Gastroesophageal sphincter (tissue), 4 donors: ENCODE measurements around the gene DTX1. TPM values are rescaled to one million over a fixed set of nuclear protein-coding genes. Genes with fewer than 3 reads are reported as not detected.

Experiments
- ATAC-seq: fragments of 150-250 bp; one replicate; pipeline ENCODE4 v1.9.1; 2016; ENCODE audit warnings: mild to moderate bottlenecking, moderate library complexity
- H3K27ac ChIP-seq, 4 donors: fragments of 200-600 bp; sonication (generic) in 3 of 4; 1 replicate in 3 of 4; 2 replicates in 1 of 4; pipeline ENCODE4 v1.5.1; 2016 to 2019
- H3K27me3 ChIP-seq: fragments of 200-600 bp; sonication (generic); one replicate; pipeline ENCODE4 v1.5.1; 2019
- H3K36me3 ChIP-seq, 2 donors: fragments of 200-600 bp; sonication (generic); one replicate each; pipeline ENCODE4 v1.5.1; 2019; ENCODE audit warnings: control low read depth in 1 of 2
- H3K4me1 ChIP-seq, 3 donors: fragments of 200-600 bp; sonication (generic); 1 replicate in 2 of 3; 2 replicates in 1 of 3; pipeline ENCODE4 v1.5.1; 2016 to 2019; ENCODE audit warnings: control low read depth in 2 of 3
- H3K4me3 ChIP-seq, 2 donors: fragments of 200-600 bp; sonication (generic); one replicate each; pipeline ENCODE4 v1.5.1; 2019; ENCODE audit warnings: mild to moderate bottlenecking in 1 of 2, moderate library complexity in 1 of 2
- H3K9me3 ChIP-seq, 3 donors: fragments of 200-600 bp; sonication (generic); one replicate each; pipeline ENCODE4 v1.5.1; 2017 to 2019; ENCODE audit warnings: control low read depth in 2 of 3
- EP300 ChIP-seq: sonication (generic); formaldehyde crosslinking; IDR thresholded peaks from one replicate; pipeline ENCODE4 v1.6.1; 2017; ENCODE audit warnings: antibody characterized with exemption, mild to moderate bottlenecking
- POLR2A ChIP-seq, 2 donors: fragments of 450-650 bp; IDR thresholded peaks; one replicate each; pipeline ENCODE4 v1.6.1; 2017; ENCODE audit warnings: antibody characterized with exemption in 2 of 2, mild to moderate bottlenecking in 2 of 2, moderate library complexity in 1 of 2
- POLR2AphosphoS5 ChIP-seq: sonication (generic); formaldehyde crosslinking; IDR thresholded peaks from one replicate; pipeline ENCODE4 v1.6.1; 2017; ENCODE audit warnings: antibody characterized with exemption
- WGBS, 2 donors: methylation state at CpG; one replicate each; pipeline ENCODE4 v1.1.5; 2018; ENCODE audit warnings: low coverage in 1 of 2; 5-methylcytosine and 5-hydroxymethylcytosine counted together
- total RNA-seq, 4 donors: library from RNA; depleted of rRNA; stranded (reverse); fragments of >200 nt; gene quantifications; one replicate each; pipeline ENCODE4 v1.1.0, GENCODE V29; 2016
- TF ChIP-seq, protein P1 (sequence below), 4 experiments: fragments of 200-600 bp in 2 of 4; fragments of 450-650 bp in 2 of 4; sonication (generic) in 1 of 4; IDR thresholded peaks; one replicate each; pipeline ENCODE4 v1.5.1; 2017 to 2019; ENCODE audit warnings: antibody characterized with exemption in 4 of 4, mild to moderate bottlenecking in 2 of 4, moderate library complexity in 2 of 4

Gene DTX1
- total RNA-seq, 4 donors from 2014 or later: 2.3 to 9.5 (median 5.3) TPM

DNA sequence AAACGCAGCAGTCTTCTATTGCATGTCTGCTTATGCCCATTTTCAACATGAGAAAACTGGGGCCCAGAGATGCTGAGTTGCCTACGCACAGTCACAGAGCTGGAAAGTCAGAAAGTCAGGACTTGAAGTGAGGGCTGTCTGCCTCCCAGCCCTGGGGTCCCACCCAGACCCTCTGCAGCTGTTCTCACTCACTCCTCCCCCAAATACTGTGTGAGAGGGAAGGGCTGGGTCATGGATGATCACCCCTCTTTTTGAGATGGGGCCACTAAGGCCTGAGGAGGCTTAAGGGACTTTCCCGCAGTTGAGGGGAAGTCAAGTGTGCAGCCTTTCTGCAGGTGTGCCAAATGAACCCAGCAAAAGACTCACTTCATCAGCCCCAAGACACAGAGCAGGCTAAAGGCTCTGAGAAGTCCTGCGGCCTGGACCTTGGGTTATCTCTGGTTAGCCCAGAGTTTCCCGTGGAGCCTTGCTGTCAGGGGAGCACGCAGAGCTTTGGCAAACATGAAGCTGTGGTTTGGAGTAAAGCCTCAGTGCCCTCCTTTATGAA lies 18.7 kb downstream of the DTX1 start:
- no peaks in the 10 kb centered on the region for H3K36me3 ChIP-seq
- H3K9me3 ChIP-seq: no peaks in the 10 kb centered on the region
- H3K27me3 ChIP-seq: peaks cover 50% of the 10 kb centered on the region
- ATAC-seq: no peak
- no peak overlapping the region for H3K4me3 ChIP-seq
- WGBS, 2 donors: 20 to 76% methylated on average over 1 to 3 of the region's 6 CpGs
- peaks cover 0 to 7% (median 0%) of the 10 kb centered on the region in 3 donors for H3K4me1 ChIP-seq
- H3K27ac ChIP-seq: no peak overlapping the region
- TF ChIP-seq POLR2AphosphoS5 (no peak), EP300 (no peak), POLR2A (IDR thresholded peaks at IDR 0.05) (no peak)
- TF ChIP-seq, protein P1, sequence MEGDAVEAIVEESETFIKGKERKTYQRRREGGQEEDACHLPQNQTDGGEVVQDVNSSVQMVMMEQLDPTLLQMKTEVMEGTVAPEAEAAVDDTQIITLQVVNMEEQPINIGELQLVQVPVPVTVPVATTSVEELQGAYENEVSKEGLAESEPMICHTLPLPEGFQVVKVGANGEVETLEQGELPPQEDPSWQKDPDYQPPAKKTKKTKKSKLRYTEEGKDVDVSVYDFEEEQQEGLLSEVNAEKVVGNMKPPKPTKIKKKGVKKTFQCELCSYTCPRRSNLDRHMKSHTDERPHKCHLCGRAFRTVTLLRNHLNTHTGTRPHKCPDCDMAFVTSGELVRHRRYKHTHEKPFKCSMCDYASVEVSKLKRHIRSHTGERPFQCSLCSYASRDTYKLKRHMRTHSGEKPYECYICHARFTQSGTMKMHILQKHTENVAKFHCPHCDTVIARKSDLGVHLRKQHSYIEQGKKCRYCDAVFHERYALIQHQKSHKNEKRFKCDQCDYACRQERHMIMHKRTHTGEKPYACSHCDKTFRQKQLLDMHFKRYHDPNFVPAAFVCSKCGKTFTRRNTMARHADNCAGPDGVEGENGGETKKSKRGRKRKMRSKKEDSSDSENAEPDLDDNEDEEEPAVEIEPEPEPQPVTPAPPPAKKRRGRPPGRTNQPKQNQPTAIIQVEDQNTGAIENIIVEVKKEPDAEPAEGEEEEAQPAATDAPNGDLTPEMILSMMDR (IDR thresholded peaks at IDR 0.05): no peak

DNA sequence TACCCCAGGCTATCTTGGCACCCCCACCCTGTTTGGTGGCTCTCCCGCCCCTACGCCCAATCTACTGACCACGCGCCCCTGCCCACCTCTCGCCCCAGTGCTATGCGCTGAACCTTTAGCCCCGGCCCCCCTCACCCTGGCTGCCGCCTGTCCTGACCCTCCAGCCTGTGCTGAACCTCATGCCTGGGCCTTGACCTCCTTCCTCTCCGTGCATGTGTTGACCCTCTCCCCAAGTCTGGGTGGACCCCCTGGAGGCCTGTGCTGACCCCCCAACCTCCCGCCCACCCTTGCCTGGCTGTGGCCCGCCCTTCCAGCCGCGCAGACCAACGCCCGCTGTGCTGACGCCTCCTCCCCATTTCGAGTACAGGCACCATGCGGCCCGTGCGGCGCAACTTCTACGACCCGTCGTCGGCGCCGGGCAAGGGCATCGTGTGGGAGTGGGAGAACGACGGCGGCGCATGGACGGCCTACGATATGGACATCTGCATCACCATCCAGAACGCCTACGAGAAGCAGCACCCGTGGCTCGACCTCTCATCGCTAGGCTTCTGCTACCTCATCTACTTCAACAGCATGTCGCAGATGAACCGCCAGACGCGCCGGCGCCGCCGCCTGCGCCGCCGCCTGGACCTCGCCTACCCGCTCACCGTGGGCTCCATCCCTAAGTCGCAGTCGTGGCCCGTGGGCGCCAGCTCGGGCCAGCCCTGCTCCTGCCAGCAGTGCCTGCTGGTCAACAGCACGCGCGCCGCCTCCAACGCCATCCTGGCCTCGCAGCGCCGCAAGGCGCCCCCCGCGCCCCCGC lies 20.7 kb downstream of the DTX1 start:
- H3K36me3 ChIP-seq: no peaks in the 10 kb centered on the region
- H3K4me1 ChIP-seq: no peaks in the 10 kb centered on the region
- no peaks in the 10 kb centered on the region for H3K9me3 ChIP-seq
- no peak overlapping the region for H3K27ac ChIP-seq
- WGBS, 2 donors: 50% methylated on average over 5 of the region's 70 CpGs; no CpG with 5 or more reads in 1 of the 2 donors
- no peak for ATAC-seq
- no peak overlapping the region for H3K4me3 ChIP-seq
- TF ChIP-seq, protein P1 (IDR thresholded peaks at IDR 0.05): no peak
- TF ChIP-seq EP300 (no peak), POLR2AphosphoS5 (no peak), POLR2A (IDR thresholded peaks at IDR 0.05) (no peak)
- H3K27me3 ChIP-seq: peaks cover 60% of the 10 kb centered on the region

DNA sequence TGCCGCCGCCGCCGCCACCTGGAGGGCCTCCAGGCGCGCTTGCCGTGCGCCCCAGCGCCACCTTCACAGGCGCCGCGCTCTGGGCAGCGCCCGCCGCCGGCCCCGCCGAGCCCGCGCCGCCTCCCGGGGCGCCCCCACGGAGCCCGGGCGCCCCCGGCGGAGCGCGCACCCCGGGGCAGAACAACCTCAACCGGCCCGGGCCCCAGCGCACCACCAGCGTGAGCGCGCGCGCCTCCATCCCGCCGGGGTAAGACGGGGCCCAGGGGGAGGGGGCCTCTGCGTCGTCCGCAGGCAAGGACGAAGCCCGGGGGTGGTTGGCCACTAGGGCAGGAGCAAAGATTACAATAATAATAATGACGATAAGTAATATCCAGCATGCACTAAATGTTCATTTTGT lies 21.3 kb downstream of the DTX1 start:
- TF ChIP-seq POLR2AphosphoS5 (no peak), POLR2A (IDR thresholded peaks at IDR 0.05) (no peak), EP300 (no peak)
- TF ChIP-seq, protein P1 (IDR thresholded peaks at IDR 0.05): no peak
- H3K27me3 ChIP-seq: peaks cover 66% of the 10 kb centered on the region
- no peak overlapping the region for H3K27ac ChIP-seq

DNA sequence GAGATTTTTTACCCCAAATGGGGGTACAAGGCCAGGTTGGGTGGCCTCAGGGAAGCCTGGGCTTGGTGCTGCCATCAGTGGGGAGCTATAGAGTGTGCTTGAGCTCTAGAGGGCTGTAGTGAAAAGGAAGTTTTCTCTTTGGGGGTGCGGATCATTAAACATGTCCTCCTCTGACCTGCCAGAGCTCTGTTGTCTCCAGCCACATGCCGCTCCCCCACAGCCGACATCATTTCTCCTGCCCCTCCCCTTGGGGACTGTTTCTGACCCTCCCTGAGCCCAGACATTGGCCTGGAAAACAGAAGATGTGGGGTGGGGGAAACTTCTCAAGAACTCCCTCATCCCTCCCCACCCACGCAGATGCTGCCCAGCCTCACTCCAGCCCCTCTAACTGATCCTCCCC lies 25.3 kb downstream of the DTX1 start:
- Histone ChIP-seq H3K4me1 (no peaks in the 10 kb centered on the region), H3K27me3 (peaks cover 72% of the 10 kb centered on the region), H3K27ac (peak overlapping the region in 2 of 4 donors; percentile 33 to 47), H3K4me3 (no peak overlapping the region), H3K9me3 (no peaks in the 10 kb centered on the region), H3K36me3 (no peaks in the 10 kb centered on the region)
- TF ChIP-seq, protein P1 (IDR thresholded peaks at IDR 0.05): no peak
- TF ChIP-seq EP300: no peak
- no peak for TF ChIP-seq POLR2A (IDR thresholded peaks at IDR 0.05)
- no peak for TF ChIP-seq POLR2AphosphoS5
- peak; percentile 2 for ATAC-seq
- WGBS, 2 donors: 20 to 66% methylated on average over 1 to 3 of the region's 4 CpGs

More for the DNA sequence above, 21.3 kb downstream of the DTX1 start:
- Histone ChIP-seq H3K4me1 (no peaks in the 10 kb centered on the region), H3K36me3 (no peaks in the 10 kb centered on the region), H3K9me3 (no peaks in the 10 kb centered on the region), H3K4me3 (no peak overlapping the region)
- ATAC-seq: no peak
- WGBS, 2 donors: 33% methylated on average over 1 of the region's 48 CpGs; no CpG with 5 or more reads in 1 of the 2 donors
